ENCODE results near the gene KLHL29. TPM values are rescaled to one million over a fixed set of nuclear protein-coding genes. Genes with fewer than 3 reads are reported as not detected.
"Not testable (repeated sequence)": the region's sequence is repeated elsewhere in the genome, so short reads cannot be mapped to it uniquely, and the experiment has no call there.

Gene KLHL29
- total RNA-seq, 1 experiment from 2014 or later = 2.6 TPM

- no peak overlapping the region for H3K4me2 ChIP-seq (ENCODE audit: low read length)
- TF ChIP-seq EZH2phosphoT487 (IDR thresholded peaks at IDR 0.05; ENCODE audit: borderline replicate concordance, low read length) (no peak), CTCF (conservative IDR thresholded peaks at IDR 0.05; ENCODE audit: low read depth, low read length) (no peak), EZH2 (IDR thresholded peaks at IDR 0.05; ENCODE audit: low read length, unreplicated experiment) (no peak)
- no peaks in the 10 kb centered on the region for H4K20me1 ChIP-seq (ENCODE audit: low read length)
- no peaks in the 10 kb centered on the region for H3F3A ChIP-seq (ENCODE audit: low read length, unreplicated experiment)
- DNase-seq (no peak), ATAC-seq (no peak)
- intact Hi-C loops (cut with micrococcal nuclease) = no loop called here
- H3K27ac ChIP-seq (ENCODE audit: low read length) = no peak overlapping the region
- H3K9me2 ChIP-seq (replicated peaks; ENCODE audit: low read length) = no peaks in the 10 kb centered on the region
- H2AFZ ChIP-seq (ENCODE audit: low read length) = no peak overlapping the region
- BruUV-seq (replicated peaks) = no TSS peak
- CTCF ChIA-PET = no interaction called here
- no peaks in the 10 kb centered on the region; the same call in 1 of the 2 replicates for H3K36me3 ChIP-seq (ENCODE audit: low read depth, low read length)
- H3K4me1 ChIP-seq (ENCODE audit: insufficient read depth, low read length) = no peaks in the 10 kb centered on the region
- H3K9ac ChIP-seq (ENCODE audit: low read length) = no peak overlapping the region
- H3K27me3 ChIP-seq (ENCODE audit: low read length) = no peaks in the 10 kb centered on the region
- peaks cover 3% of the 10 kb centered on the region; the same call in 1 of the 2 replicates for H3K9me3 ChIP-seq (ENCODE audit: low read length)
- POLR2A ChIA-PET (ENCODE audit: unreplicated experiment) = no interaction called here
- H3K4me3 ChIP-seq (ENCODE audit: low read length) = no peak overlapping the region
- H3K79me2 ChIP-seq (ENCODE audit: low read length) = no peaks in the 10 kb centered on the region
Observed at GRCh38 chr2:23722255-23722654, 337.3 kb downstream of the KLHL29 start.

- H3K27ac ChIP-seq (ENCODE audit: low read length); intact Hi-C loops (cut with micrococcal nuclease); H2AFZ ChIP-seq (ENCODE audit: low read length); H3K4me3 ChIP-seq (ENCODE audit: low read length); H3K4me1 ChIP-seq (ENCODE audit: insufficient read depth, low read length); H4K20me1 ChIP-seq (ENCODE audit: low read length); H3F3A ChIP-seq (ENCODE audit: low read length, unreplicated experiment); H3K9me3 ChIP-seq (ENCODE audit: low read length); POLR2A ChIA-PET (ENCODE audit: unreplicated experiment); H3K79me2 ChIP-seq (ENCODE audit: low read length); ATAC-seq; H3K27me3 ChIP-seq (ENCODE audit: low read length); H3K4me2 ChIP-seq (ENCODE audit: low read length); CTCF ChIA-PET; BruUV-seq (replicated peaks); H3K9me2 ChIP-seq (replicated peaks; ENCODE audit: low read length); H3K36me3 ChIP-seq (ENCODE audit: low read depth, low read length); H3K9ac ChIP-seq (ENCODE audit: low read length): not testable (repeated sequence)
- DNase-seq = peak; percentile 14
Observed at GRCh38 chr2:23723029-23723428, 338.1 kb downstream of the KLHL29 start.

GRCh38 chr2:23734416-23734815, 349.4 kb downstream of the KLHL29 start:
- intact Hi-C loops (cut with micrococcal nuclease) = no loop called here
- Histone ChIP-seq H3F3A (ENCODE audit: low read length, unreplicated experiment) (no peaks in the 10 kb centered on the region), H2AFZ (ENCODE audit: low read length) (no peak overlapping the region), H3K9ac (ENCODE audit: low read length) (no peak overlapping the region), H3K9me2 (replicated peaks; ENCODE audit: low read length) (no peaks in the 10 kb centered on the region), H3K79me2 (ENCODE audit: low read length) (no peaks in the 10 kb centered on the region), H3K4me1 (ENCODE audit: insufficient read depth, low read length) (no peaks in the 10 kb centered on the region), H3K4me3 (ENCODE audit: low read length) (no peak overlapping the region), H3K27me3 (ENCODE audit: low read length) (no peaks in the 10 kb centered on the region), H3K27ac (ENCODE audit: low read length) (no peak overlapping the region), H3K36me3 (ENCODE audit: low read depth, low read length) (0 out of 2 replicates have a peak, but pooled peaks cover 4% of the 10 kb centered on the region), H3K9me3 (ENCODE audit: low read length) (no peaks in the 10 kb centered on the region), H3K4me2 (ENCODE audit: low read length) (no peak overlapping the region), H4K20me1 (ENCODE audit: low read length) (no peaks in the 10 kb centered on the region)
- TF ChIP-seq EZH2phosphoT487 (IDR thresholded peaks at IDR 0.05; ENCODE audit: borderline replicate concordance, low read length) (no peak), EZH2 (IDR thresholded peaks at IDR 0.05; ENCODE audit: low read length, unreplicated experiment) (no peak), CTCF (conservative IDR thresholded peaks at IDR 0.05; ENCODE audit: low read depth, low read length) (no peak)
- CTCF ChIA-PET = no interaction called here
- BruUV-seq (replicated peaks) = no TSS peak
- no peak for DNase-seq
- POLR2A ChIA-PET (ENCODE audit: unreplicated experiment) = no interaction called here
- no peak for ATAC-seq

- H3F3A ChIP-seq (ENCODE audit: low read length, unreplicated experiment); BruUV-seq (replicated peaks); H3K79me2 ChIP-seq (ENCODE audit: low read length); H3K27me3 ChIP-seq (ENCODE audit: low read length); H2AFZ ChIP-seq (ENCODE audit: low read length); CTCF ChIA-PET; H3K4me1 ChIP-seq (ENCODE audit: insufficient read depth, low read length); H3K9ac ChIP-seq (ENCODE audit: low read length); H3K36me3 ChIP-seq (ENCODE audit: low read depth, low read length); H3K9me3 ChIP-seq (ENCODE audit: low read length); H4K20me1 ChIP-seq (ENCODE audit: low read length); DNase-seq; H3K27ac ChIP-seq (ENCODE audit: low read length); ATAC-seq; POLR2A ChIA-PET (ENCODE audit: unreplicated experiment); H3K4me2 ChIP-seq (ENCODE audit: low read length); H3K9me2 ChIP-seq (replicated peaks; ENCODE audit: low read length); intact Hi-C loops (cut with micrococcal nuclease); H3K4me3 ChIP-seq (ENCODE audit: low read length): not testable (repeated sequence)
Observed at GRCh38 chr2:23736783-23737182, 351.8 kb downstream of the KLHL29 start.
